ELF-1 (cell line): ENCODE measurements around the gene FAM81B.
A peak's percentile ranks its signal among the peaks of the same experiment; 100 is the strongest.

Source experiments
- DNase-seq: peaks from one replicate; pipeline ENCODE4 v3.0.0-alpha.2; 2016; ENCODE audit warnings: low read depth, low spot score

Gene FAM81B

DNA sequence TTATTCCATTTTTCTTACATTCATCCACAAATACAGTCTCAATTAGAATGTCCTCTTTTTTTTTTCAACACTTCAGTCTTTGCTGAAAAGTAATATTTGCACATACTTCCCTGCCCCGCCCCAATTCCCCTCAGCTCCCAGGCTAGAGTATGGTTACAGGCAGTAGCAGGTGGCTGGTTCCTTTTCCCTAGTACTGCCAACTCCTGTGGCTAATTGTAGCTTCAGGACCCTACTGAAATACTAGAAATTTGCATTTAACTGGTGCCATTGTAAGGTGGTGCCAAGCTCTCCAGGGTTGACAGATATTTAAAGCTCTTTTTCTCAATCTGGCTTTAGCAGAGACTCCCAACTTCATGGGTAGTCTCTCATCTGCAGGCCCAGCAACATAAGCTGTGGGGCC is 80.3 kb downstream of the FAM81B start:
- no peak for DNase-seq

- DNase-seq: no peak
These were observed 80.8 kb downstream of the FAM81B start for GRCh38 chr5:95471942-95472341.

DNA sequence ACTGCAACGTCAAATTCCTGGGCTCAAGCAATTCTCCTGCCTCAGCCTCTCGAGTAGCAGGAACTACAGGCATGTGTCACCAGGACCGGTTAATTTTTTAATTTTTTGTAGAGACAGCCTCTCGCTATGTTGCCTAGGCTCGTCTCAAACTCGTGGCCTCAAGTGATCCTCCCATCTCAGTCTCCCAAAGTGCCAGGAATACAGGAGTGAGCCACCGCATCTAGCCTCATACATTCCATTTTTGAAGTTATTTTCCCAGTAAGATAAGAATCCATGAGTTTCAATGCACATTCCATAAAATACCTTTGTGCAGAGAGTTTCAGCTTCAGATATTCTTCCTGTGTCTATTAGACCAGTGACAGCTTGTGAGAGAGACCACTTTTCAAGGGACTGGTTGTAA is 93.3 kb downstream of the FAM81B start:
- DNase-seq: no peak

GRCh38 chr5:95486191-95486590 is 95.0 kb downstream of the FAM81B start:
- DNase-seq: peak; percentile 26

- DNase-seq: no peak
These were observed 96.7 kb downstream of the FAM81B start for GRCh38 chr5:95487880-95488279.
